Muscle layer of duodenum (tissue), 2 donors: Measurements from ENCODE around the gene ATL3.
A peak's percentile ranks its signal among the peaks of the same experiment; 100 is the strongest.

Experiments
- H3K27ac ChIP-seq: one replicate; pipeline ENCODE4 v1.7.0; 2013; ENCODE audit warnings: mild to moderate bottlenecking, low read length
- H3K27me3 ChIP-seq: one replicate; pipeline ENCODE4 v1.7.0; 2013; ENCODE audit warnings: low read depth, mild to moderate bottlenecking, control low read depth, low read length
- H3K36me3 ChIP-seq, 2 donors: one replicate each; pipeline ENCODE4 v1.7.0; 2013; ENCODE audit warnings: low read length in 2 of 2, control low read depth in 1 of 2, mild to moderate bottlenecking in 1 of 2; ENCODE audit not compliant: insufficient read depth in 2 of 2, control insufficient read depth in 1 of 2
- H3K4me1 ChIP-seq, 2 donors: one replicate each; pipeline ENCODE4 v1.7.0; 2013; ENCODE audit warnings: low read length in 2 of 2, mild to moderate bottlenecking in 2 of 2, control low read depth in 1 of 2, moderate library complexity in 1 of 2; ENCODE audit not compliant: insufficient read depth in 2 of 2, control insufficient read depth in 1 of 2
- H3K4me3 ChIP-seq, 2 donors: one replicate each; pipeline ENCODE4 v1.7.0; 2013; ENCODE audit warnings: low read length in 2 of 2, low read depth in 1 of 2, mild to moderate bottlenecking in 1 of 2
- H3K9me3 ChIP-seq, 2 donors: one replicate each; pipeline ENCODE4 v1.7.0; 2013; ENCODE audit warnings: low read length in 2 of 2, control low read depth in 1 of 2, mild to moderate bottlenecking in 1 of 2; ENCODE audit not compliant: control insufficient read depth in 1 of 2
- donor health status: healthy.

The ATL3 gene

DNA sequence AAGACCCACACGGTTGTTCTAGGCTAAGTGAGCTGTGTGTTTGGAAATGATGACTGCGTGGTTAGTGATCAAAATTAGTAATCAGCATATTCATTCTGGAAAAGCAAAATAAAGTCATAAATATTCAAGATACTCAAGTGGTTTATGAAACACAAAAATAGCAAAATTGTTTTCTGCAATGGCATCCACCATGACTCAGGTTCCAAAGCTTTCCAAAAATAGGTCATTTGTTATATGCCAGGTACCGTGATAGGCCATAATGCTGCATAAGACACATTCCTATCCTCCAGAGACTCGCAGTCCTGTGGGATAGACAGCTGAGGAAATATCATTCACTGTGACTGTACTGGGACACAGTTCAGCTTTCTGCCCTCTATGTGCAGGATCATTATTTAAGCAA is 2.4 kb upstream of the ATL3 start:
- H3K4me3 ChIP-seq, result no peak overlapping the region
- H3K27ac ChIP-seq, result no peak overlapping the region
- H3K9me3 ChIP-seq, result no peaks in the 10 kb centered on the region
- H3K4me1 ChIP-seq, result peaks cover 3 to 20% of the 10 kb centered on the region in 2 donors
- no peaks in the 10 kb centered on the region for H3K27me3 ChIP-seq
- no peaks in the 10 kb centered on the region for H3K36me3 ChIP-seq

DNA sequence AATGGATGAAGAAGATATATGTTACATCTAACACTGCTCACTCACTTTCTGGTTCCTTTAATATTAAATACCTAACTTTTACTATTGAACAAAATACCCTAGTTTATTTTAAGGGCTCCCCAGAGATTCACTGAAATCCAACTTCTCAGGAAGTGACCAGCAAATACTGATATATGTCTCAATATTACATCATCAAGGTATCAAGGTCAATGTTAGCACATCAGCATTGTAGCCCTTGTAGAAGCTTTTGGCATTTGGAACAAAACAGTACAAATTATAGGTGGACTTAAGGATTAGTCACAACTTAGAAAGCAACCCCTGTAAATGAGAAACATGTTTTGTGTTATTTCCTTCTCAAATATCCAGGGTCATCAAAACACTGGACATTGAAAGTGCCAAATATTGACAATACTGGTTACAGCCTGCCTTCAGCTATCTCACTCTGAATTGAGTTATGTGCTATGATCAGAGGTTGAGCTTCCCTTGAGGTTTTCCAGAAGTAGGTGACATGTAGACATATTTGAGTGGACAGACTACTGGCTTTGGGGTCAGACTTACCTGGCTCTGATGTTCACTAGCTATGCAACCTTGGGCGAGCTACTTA is 1.9 kb upstream of the ATL3 start:
- Histone ChIP-seq H3K27ac (no peak overlapping the region), H3K36me3 (no peaks in the 10 kb centered on the region)

DNA sequence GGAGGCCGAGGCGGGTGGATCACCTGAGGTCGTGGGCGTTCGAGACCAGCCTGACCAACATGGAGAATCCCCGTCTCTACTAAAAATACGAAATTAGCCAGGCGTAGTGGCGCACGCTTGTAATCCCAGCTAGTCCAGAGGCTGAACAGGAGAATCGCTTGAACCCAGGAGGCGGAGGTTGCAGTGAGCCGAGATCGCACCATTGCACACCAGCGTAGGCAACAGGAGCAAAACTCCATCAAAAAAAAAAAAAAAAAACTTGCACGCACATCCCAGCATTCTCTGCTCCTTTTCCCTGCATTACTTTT is 934 bp upstream of the ATL3 start:
- no peaks in the 10 kb centered on the region for H3K36me3 ChIP-seq
- peak overlapping the region in 1 of 2 donors; percentile 76 for H3K4me3 ChIP-seq
- no peaks in the 10 kb centered on the region for H3K9me3 ChIP-seq
- H3K27ac ChIP-seq, result peak overlapping the region; percentile 99
- no peaks in the 10 kb centered on the region for H3K27me3 ChIP-seq
- H3K4me1 ChIP-seq, result peaks cover 3 to 33% of the 10 kb centered on the region in 2 donors

More for the DNA sequence above, 1.9 kb upstream of the ATL3 start:
- Histone ChIP-seq H3K27me3 (no peaks in the 10 kb centered on the region), H3K4me1 (peaks cover 3 to 23% of the 10 kb centered on the region in 2 donors), H3K4me3 (no peak overlapping the region), H3K9me3 (no peaks in the 10 kb centered on the region)

DNA sequence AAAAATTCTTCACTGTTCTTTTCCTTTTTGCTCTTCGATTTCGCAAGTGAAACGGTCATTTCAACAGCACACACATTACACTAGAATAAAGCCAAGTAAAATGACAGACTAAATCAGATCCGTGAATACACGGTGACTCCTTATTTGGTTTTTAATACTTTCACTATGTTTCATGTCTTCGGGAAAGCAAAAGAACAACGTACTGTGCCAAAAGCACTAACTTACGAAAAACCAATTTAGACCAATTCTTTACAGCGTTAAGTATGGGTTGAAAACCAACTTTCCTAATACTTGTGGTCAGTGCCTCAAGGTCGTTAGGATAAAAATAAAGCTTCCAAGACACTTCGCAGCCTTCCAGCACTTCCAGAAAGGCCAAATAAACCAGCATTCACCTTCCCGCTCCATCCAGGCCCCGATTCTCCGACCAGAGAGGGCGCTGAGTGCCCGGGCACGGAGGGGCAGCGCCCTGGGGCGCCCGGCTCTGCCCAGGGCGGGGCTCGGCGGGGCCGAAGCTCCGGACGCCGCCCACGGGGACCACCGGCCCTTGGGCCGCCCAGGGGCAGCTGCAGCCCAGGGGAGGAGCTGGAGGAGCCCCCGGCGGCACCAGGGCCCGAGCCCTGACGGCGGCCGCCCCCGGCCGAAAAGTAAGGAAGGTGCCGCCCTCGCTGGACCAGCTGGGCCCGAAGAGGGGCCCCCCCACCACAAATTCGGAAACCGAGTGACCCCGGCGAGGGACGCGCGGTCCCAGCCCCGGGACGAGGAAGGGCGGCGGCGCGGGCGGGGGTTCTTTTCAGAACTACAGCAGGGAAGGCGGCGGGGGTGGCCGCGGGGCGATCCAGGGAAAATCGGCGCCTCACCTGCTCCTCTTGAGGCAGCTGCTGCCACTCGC is 499 bp downstream of the ATL3 start:
- Histone ChIP-seq H3K4me3 (peak overlapping the region; percentile 76 to 97), H3K4me1 (peaks cover 6 to 36% of the 10 kb centered on the region in 2 donors), H3K27ac (peak overlapping the region; percentile 99), H3K36me3 (no peaks in the 10 kb centered on the region), H3K27me3 (no peaks in the 10 kb centered on the region), H3K9me3 (no peaks in the 10 kb centered on the region)

DNA sequence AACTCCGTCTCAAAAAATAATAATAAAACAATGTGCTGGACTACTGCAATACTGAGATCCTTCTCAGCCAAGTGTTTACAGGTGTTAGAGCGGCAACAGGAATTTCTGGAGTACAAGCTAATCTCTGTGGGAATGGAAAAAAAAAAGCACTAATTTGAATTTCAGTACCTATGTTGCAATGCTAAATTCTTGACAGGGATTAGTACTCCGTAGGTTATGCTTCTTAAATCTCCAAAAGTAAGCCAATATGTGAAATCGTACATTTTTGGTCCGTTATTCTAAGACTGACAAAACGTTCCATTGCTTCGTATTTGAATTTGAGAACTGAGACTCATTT is 1.1 kb downstream of the ATL3 start:
- Histone ChIP-seq H3K4me1 (peaks cover 6 to 36% of the 10 kb centered on the region in 2 donors), H3K27ac (peak overlapping the region; percentile 99), H3K36me3 (no peaks in the 10 kb centered on the region), H3K4me3 (peak overlapping the region; percentile 76 to 97), H3K27me3 (no peaks in the 10 kb centered on the region), H3K9me3 (no peaks in the 10 kb centered on the region)

DNA sequence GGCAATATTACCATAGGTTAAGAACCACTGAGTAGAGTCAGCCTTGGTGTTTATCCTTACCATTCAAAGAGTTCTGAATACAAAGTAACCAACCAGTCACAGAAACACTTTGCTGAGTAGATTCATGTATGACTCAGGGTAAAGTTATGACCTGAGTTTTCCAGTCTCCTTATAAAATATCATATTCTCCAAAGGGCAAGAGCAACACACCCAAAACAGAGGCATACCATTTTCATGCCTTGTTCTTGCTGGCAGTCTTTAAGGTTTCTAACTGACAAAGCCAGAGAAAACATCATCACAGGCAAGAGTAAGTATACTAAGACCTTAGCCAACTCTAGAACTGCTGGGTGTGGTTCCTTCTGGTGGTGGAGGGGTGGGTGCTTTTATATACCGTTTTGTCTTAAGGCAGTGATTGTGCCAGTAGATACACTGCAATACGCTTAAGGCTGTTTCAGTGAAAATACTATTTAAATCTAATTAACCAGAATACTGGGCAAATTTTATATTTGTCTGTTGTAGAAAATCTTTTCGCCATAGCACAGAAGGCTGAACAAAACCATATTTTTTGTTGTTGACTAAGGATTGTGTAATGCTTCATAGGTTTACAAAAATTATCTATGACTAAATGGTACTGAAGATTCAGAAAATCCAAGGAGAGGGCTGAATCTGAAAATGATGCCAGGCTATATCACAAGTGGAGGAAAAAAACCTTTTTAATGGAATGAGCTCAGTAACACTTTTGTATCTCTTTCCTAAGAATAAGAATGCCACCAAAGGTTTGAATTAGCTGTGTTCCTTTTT is 3.0 kb downstream of the ATL3 start:
- Histone ChIP-seq H3K9me3 (no peaks in the 10 kb centered on the region), H3K27ac (peak overlapping the region; percentile 27), H3K27me3 (no peaks in the 10 kb centered on the region), H3K4me1 (peaks cover 6 to 47% of the 10 kb centered on the region in 2 donors), H3K4me3 (no peak overlapping the region), H3K36me3 (no peaks in the 10 kb centered on the region)

DNA sequence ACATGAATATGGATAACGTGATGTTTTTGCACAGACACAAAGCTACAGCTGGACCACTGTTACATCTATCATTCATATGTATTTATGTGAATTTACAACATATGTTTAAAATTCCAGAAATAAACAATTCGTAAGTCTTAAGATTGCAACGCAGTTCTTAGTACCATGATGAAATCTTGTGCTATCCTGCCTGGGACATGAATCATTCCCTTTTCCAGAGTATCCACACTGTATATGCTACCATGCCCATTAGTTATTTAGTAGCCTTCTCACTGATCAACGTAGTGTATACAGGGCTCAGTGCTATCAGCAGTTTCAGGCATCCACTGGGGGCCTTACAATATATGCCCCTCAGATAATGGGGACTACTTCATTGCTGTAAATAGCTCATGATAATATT is 4.3 kb downstream of the ATL3 start:
- Histone ChIP-seq H3K4me1 (peaks cover 5 to 55% of the 10 kb centered on the region in 2 donors), H3K27me3 (no peaks in the 10 kb centered on the region), H3K36me3 (no peaks in the 10 kb centered on the region), H3K27ac (no peak overlapping the region), H3K9me3 (no peaks in the 10 kb centered on the region), H3K4me3 (no peak overlapping the region)

DNA sequence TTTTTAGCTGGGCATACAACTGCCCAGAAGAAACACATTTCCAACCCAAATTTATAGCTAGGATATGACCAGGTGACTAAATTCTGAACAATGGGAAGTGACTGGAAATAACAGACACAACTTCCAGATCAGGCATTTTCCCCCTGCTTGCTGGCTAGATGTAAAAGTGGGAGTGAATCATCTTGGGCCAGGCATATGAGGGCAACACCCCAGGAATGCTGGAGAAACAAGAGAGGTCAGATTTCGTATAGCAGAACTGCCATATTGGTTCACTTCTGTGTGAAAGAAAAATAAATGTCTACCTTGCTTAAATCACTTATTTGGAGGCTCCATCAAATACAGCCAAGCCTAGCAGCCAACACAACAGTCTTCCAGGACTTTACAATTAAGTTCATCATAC is 7.4 kb downstream of the ATL3 start:
- H3K27ac ChIP-seq, result no peak overlapping the region
- no peaks in the 10 kb centered on the region for H3K9me3 ChIP-seq
- H3K27me3 ChIP-seq, result no peaks in the 10 kb centered on the region
- H3K4me1 ChIP-seq, result peaks cover 3 to 44% of the 10 kb centered on the region in 2 donors
- no peak overlapping the region for H3K4me3 ChIP-seq
- H3K36me3 ChIP-seq, result no peaks in the 10 kb centered on the region

DNA sequence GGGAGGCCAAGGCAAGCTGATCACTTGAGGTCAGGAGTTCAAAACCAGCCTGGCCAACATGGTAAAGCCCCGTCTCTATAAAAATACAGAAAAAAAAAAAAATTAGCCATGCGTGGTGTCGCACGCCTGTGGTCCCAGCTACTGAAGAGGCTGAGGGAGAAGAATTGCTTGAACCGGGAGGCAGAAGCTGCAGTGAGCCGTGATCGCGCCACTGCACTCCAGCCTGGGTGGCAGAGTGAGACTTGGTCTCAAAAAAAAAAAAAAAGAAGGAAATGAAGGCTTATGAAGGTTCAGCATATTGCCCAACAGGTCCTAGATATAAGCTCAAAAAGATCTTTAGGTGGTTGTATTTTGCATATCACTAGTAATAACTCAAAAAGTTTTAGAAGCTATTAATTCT is 10.2 kb downstream of the ATL3 start:
- Histone ChIP-seq H3K4me1 (peaks cover 0 to 26% of the 10 kb centered on the region in 2 donors), H3K9me3 (no peaks in the 10 kb centered on the region), H3K36me3 (peaks cover 4 to 6% of the 10 kb centered on the region in 2 donors), H3K4me3 (no peak overlapping the region), H3K27me3 (no peaks in the 10 kb centered on the region), H3K27ac (no peak overlapping the region)

DNA sequence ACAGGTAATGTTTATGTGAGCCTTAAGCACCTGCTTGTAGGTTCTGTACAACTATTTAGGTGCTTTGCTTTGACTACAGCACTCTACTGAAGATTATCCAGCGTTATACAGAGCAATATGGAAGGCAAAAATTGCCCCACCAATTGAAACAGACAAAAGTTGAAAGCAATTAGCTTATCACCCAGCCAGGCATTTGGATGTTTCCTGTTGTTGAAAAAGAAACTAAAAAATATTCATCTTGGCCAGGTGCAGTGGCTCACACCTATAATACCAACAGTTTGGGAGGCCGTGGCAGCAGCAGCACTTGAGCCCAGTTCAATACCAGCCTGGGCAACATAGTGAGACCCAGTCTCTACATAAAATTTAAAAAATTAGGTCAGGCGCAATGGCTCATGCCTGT is 18.5 kb downstream of the ATL3 start:
- no peaks in the 10 kb centered on the region for H3K27me3 ChIP-seq
- H3K36me3 ChIP-seq, result peaks cover 30 to 41% of the 10 kb centered on the region in 2 donors

DNA sequence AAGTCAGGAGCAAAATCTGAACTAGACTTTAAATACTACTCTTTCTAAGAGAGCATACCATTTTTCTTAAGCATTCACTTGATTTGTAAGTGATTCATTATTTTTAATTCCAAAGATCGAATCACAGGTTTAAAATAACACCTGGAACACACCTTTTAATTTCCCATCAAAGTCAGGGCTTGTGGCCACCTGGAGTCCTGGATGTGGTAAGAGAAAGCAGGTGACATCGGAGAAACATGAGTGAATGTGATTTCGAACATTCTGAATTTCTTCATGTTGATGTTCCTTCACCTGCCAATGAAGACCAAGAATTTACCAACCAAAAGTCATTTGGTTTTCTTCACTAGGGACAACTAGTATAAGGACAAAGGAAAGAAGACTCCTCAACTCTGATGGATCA is 28.0 kb downstream of the ATL3 start:
- Histone ChIP-seq H3K27me3 (no peaks in the 10 kb centered on the region), H3K27ac (no peak overlapping the region), H3K9me3 (no peaks in the 10 kb centered on the region), H3K36me3 (peaks cover 26 to 64% of the 10 kb centered on the region in 2 donors), H3K4me3 (no peak overlapping the region), H3K4me1 (peaks cover 0 to 6% of the 10 kb centered on the region in 2 donors)

More for the DNA sequence above, 18.5 kb downstream of the ATL3 start:
- Histone ChIP-seq H3K9me3 (no peaks in the 10 kb centered on the region), H3K27ac (no peak overlapping the region), H3K4me3 (no peak overlapping the region), H3K4me1 (peaks cover 0 to 3% of the 10 kb centered on the region in 2 donors)
